Measurements from ENCODE around the gene ALG13.
"Not testable (repeated sequence)": the region's sequence is repeated elsewhere in the genome, so short reads cannot be mapped to it uniquely, and the experiment has no call there.

The ALG13 gene

DNA sequence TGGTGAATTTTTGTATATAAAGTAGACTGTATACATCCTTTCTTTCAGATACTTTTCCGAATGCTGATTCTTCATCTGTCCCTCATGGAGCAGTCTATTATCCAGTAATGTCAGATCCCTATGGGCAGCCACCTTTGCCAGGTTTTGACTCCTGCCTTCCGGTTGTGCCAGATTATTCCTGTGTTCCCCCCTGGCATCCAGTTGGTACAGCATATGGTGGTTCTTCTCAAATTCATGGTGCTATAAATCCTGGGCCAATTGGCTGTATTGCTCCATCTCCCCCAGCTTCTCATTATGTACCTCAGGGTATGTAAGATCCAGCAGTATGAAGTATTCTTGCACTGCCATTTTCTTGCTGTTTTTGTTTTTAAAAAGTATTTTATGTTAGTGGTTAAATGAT is 78.7 kb downstream of the ALG13 start:
- no peak for DNase-seq (ENCODE audit: low read depth)

DNA sequence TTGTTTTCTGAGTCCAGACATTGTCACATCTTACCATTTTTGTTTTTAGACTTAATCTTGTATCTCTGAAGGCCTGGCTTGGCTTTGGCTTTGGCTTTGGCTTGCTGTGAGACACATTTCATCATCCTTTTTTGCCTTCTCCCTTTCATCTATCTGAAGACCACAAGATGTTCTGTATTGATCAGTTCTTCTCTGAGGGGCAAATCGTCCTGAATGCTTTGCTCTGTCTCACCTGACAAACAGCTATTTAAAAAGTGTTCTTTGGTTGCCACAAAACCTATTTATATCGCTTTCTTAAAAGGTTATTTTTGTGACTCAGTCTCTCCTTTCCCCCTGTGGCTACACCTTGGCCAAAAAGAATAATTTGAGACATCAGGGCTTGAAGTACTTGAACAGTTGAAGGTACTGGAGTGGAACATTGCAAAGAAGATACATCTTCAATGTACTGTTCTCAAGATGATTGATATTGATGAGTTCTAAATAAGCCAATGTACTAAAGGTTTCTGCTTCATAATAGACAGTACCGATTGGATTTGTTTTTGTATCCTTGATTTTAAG is 80.7 kb downstream of the ALG13 start:
- no peak for DNase-seq (ENCODE audit: low read depth)

GRCh38 chrX:111778591-111778990 is 97.6 kb downstream of the ALG13 start:
- no peak for DNase-seq (ENCODE audit: low read depth)

DNA sequence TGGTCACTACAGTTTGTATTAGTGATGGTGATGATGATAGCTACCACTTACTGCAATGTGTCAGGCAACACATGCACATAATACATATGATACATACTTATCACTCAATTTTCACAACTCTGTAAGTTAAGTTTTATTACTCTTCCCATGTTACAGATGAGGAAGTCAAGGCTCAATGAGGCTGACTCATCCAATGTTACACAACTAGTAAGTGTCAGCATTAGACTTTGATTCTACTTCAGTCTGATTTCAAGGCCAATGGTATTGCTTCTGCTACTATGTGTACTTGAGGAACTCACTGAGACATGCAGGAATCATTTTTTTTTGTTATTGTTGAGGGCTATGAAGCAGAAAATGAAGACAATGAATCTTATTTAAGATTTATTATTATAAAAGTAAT is 98.6 kb downstream of the ALG13 start:
- DNase-seq (ENCODE audit: low read depth) = no peak

- no peak for DNase-seq (ENCODE audit: low read depth)
Measured at GRCh38 chrX:111784667-111785066, 103.7 kb downstream of the ALG13 start.

DNA sequence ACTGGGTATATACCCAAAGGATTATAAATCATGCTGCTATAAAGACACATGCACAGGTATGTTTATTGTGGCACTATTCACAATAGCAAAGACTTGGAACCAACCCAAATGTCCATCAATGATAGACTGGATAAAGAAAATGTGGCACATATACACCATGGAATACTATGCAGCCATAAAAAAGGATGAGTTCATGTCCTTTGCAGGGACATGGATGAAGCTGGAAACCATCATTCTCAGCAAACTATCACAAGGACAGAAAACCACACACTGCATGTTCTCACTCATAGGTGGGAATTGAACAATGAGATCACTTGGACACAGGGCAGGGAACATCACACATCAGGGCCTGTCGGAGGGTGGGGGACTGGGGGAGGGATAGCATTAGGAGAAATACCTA is 109.1 kb downstream of the ALG13 start:
- not testable (repeated sequence) for DNase-seq (ENCODE audit: low read depth)

Measured in activated T-helper 1 cell treated with Interleukin-2 at 50 U/mL for 16 hours (primary cell).